Fibroblast of upper back skin (primary cell): ENCODE measurements around the gene HOXC11.

ENCODE experiments used
- DNase-seq: peaks from one replicate; pipeline ENCODE4 v3.0.0-alpha.2; 2013

Gene HOXC11

DNA sequence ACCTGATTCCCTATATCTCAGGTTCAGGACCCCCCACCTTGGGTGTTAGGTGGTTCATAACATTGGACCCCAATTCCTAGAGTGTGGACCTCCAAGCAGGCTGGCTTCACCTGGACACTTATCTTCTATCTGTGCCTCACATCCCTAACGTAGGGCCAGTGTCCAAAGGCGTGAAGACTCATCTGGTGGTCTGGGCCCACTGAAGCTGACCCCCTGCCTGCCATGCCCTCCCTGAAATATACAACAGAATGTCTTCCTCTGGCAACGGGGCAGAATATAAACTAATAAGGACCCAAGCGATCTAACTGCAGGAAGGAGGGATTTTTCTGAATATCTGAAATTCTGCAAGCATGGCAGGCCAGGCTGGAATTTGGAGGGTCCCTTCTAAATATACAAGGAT, 28.7 kb upstream of the HOXC11 start:
- DNase-seq, result no peak

- no peak for DNase-seq
Measured at GRCh38 chr12:53944907-53945847, 27.7 kb upstream of the HOXC11 start.

GRCh38 chr12:53947743-53948142, 25.2 kb upstream of the HOXC11 start:
- DNase-seq, result no peak

DNA sequence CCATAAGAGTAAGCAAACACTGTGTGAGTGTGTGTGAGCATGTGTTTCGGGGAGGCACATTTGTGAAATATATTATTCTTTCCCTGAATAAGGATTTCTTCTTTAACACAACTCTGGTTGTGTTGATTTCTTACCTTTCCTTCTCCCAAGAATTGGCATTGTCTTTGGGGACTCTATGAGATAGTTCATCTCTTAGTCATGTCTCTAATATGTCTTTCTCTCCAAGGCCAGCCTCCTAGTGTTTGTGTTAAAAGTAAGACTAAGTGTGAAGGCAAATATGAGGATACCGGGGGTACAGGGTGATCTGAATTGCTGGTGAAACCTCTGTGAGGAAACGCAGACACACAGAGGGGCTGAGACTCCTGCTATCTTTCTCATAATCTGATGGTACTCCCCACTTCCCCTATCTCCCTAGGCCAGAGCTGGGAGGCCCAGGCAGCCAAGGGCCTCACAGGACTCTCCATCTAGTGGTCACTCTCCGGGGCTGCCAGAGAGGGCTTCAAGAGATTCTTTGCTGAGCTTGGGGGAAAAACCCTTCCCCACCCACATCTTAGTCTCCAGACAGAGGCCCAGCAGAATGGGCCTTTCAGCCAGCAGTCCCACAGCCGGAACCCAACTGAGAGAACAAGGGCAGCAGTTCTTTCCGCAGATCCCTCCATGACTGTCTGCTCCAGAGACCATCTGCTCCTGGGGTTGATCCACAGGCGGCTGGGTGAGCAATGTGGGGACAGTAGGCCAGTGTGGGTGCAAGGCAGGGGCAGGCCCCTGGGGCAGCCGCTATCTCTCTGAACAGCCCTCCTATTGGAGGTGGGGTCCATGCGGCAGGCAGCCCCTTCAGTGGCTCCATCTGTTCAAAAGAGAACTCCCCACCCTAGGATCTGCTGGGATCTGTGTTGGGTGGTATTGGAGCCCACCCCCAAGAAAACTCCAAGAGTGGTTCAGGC, 24.0 kb upstream of the HOXC11 start:
- DNase-seq, result no peak

DNA sequence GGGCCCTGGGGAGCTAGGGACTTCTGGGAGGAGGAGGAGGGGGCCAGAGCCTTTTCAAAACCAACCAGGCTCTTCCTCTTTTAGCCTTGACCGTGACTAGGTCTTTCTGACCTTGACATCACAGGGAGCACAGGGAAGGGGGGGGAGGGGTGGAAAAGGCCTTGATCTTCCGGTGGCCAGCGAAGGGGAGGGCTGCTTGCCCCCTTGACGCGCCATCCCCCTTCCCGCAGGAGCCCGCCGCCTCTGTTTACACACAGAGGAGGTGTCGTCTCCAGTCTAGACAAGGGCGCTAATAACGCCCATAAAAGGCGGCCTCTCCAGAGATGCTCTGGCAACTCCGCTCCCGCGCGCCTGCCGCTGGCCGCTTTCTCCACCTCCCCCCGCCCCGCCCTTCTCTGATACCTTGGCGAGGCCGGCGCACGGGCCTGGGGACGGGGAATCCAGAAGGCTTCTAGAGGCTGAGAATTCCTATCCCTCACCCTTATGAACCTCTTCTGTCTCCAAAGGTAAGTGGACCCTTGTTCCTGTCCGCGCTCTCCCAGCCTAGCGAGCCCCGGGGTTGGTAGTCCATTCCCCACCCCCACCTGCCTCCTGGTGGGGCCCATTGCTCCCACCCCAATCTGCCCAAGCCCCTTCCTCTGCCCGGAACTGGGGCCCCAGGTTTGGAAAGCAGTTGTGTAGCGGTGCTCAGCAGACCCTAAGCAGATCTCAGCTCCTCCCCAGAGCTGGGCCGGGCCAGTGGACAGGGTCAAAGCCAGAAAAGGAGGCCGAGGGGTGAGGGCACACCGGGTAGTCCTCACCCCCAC, 23.1 kb upstream of the HOXC11 start:
- DNase-seq, result no peak

- no peak for DNase-seq
Measured at GRCh38 chr12:53950437-53950773, 22.5 kb upstream of the HOXC11 start.

GRCh38 chr12:53950789-53951576, 21.9 kb upstream of the HOXC11 start:
- DNase-seq, result no peak

- no peak for DNase-seq
Measured at GRCh38 chr12:53951577-53952334, 21.2 kb upstream of the HOXC11 start.

- DNase-seq, result no peak
Measured at GRCh38 chr12:53952335-53952694, 20.6 kb upstream of the HOXC11 start.

DNA sequence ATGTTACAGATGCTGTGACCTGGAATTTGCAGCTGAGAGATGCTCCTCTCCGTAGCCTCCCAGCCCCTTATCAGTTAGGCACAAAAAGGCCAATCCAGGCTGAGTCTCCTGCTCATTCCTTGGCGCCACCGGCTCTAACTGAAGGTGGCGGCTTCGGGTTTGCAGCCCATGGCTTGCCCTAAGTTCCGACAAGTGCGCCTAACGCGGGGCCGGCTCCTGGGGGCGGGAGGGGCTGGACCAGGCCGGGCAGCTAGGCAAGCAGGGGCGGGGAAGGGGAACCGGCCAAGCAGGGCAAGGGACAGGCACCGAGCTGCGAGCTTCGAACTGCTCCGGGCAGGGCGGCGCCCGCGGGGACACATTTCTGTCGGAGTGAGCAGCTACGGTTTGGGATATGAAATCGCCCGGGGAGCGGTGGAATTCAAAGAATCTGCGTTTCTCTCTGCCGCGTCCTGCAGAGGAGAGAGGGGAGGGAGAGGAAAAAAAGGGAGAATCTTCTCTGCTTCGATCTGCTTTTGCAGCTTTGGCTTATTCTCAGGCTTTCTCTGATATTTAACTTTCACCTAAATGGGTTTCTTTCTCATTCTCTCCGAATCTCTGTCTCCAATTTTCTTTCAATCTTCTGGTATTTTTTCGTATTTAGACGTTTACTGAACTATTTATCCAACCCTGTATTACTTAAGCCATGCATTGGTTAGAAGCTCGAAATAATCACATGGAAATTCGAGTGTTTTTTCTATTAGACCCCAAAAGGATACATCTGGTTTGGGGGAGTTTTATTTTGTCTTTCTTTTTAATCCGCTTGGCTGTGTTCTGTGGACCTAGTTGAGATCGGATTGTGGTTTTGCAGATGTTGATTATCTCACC, 19.8 kb upstream of the HOXC11 start:
- peak; percentile 38 for DNase-seq

DNA sequence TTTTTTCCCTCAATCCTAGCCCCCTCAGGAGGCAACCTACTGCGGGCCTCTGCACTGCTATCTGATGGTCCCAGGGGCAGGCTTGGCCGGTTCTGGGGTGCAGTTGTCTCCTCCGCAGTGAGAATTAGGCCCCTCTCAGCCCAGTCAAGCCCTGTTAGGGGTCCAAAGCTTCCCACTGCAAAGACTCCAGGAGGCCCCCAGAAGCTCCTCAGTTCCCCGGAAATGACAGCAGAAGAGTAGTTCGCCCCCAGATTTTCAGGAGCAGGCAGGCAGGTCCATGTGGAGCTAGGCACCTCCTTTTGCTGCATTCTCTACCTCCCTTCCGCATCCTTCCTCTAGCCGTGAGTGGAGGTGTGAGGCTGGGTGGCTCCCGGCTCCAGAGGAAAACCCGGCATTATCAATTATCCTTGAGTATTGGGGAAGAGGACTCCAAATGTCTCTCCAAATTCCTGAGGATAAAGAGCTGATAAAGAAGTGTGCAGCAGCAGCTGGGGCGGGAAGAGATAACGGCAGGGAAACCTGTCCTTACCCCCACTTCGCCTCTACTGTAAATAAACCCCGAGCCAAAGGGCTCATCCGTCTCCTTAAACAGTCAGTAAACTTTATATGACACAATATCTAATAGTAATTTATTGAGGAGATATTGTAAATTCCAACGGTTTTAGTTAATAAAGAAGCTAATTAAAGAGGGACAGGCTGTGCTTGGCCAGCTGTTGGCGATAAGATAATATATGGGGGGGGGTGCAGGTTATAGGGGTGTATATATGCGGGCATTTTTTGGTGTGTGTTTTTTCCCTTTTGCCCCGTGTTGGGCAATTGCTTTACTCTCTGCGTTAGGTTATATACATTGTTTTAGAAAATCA, 18.9 kb upstream of the HOXC11 start:
- DNase-seq, result no peak

DNA sequence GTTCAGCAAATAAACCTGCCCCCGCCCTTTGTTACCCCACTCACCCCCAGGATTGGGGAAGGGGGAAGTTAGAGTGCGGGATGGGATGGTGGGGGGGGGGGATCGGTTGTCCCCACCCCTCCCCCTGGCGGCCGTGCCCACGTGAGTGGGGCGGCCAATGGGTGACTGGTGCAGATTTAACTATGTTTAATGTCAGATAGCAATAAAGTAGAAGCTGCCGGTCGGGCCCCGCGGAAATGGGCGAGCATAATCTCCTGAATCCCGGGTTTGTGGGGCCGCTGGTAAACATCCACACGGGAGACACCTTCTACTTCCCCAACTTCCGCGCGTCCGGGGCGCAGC, 18.3 kb upstream of the HOXC11 start, which contains the start of gene HOXC12:
Gene HOXC12 (plus strand): TSS at position 210 of the 342 bp plus-strand sequence. CDS start 27 bp downstream, at position 237.
- DNase-seq, result no peak

DNA sequence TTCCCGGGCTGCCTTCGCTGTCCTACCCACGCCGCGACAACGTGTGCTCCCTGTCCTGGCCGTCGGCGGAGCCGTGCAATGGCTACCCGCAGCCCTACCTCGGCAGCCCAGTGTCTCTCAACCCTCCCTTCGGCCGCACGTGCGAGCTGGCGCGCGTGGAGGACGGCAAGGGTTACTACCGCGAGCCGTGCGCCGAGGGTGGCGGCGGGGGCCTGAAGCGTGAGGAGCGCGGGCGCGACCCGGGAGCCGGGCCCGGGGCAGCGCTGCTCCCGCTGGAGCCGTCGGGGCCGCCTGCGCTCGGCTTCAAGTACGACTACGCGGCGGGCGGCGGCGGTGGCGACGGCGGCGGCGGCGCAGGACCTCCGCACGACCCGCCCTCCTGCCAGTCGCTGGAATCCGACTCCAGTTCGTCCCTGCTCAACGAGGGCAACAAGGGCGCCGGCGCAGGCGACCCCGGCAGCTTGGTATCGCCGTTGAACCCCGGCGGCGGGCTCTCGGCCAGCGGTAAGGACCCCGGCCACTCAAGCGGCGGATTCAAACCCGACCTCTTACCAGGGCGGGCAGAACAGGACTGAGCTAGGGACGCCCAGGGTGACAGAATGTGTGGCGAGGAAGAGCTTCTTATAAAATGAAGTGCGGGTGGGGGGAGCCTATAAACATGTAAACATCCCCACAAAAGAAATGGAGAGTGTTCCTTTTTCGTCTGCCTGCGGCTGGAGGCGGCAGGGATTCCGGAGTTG, 17.7 kb upstream of the HOXC11 start:
- no peak for DNase-seq

- DNase-seq, result no peak
Measured at GRCh38 chr12:53955776-53956250, 17.1 kb upstream of the HOXC11 start.

DNA sequence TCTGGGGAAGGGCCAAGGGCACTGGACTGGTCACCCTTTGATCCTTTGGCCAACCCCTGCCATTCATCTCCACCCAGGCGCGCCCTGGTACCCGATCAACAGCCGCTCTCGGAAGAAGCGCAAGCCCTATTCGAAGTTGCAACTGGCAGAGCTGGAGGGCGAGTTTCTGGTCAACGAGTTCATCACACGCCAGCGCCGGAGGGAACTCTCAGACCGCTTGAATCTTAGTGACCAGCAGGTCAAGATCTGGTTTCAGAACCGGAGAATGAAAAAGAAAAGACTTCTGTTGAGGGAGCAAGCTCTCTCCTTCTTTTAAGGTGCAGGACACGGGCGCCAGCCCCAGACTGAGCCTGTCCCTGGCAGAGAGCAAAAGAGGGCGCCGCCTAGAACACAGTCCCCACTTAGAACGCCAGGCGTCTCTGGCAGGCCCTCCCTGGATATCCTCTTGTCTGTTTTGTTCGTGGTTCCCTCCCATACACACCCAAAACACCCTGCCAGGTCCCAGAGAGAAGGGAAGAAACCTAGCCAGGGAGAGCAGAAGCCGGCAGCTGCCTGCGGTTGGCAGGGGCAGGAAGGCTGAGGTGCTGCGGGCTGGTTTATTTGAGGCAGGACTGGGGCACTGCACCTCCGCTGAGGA, 16.6 kb upstream of the HOXC11 start:
- DNase-seq, result no peak

GRCh38 chr12:53956914-53957536, 15.9 kb upstream of the HOXC11 start:
- DNase-seq, result no peak

DNA sequence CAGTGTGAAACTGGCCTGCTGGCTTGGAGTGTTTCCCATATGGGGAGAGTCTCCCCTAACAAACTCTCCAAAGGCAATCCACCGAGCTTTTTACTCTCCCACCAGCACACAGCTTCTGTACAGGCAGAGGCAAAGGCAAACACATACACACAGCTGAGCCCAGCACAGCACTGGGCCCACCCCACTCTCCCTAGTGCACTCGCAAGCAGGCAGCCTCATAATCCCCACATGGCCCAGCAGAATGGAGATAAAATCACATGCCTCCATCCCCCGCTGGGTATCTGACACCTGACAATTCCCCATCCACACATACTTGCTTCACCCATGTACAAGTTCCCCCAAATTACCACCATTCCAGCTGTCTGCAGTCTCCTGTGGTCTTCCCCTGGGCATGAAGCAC, 14.8 kb upstream of the HOXC11 start:
- DNase-seq, result no peak
